ENCODE data around the gene RASSF1. TPM values are rescaled to one million over a fixed set of nuclear protein-coding genes. Genes with fewer than 3 reads are reported as not detected.

RASSF1 gene
- total and polyA plus RNA-seq, 10 of the 15 experiments (the other 5 are each of a cell fraction or from before 2014, with no cell fraction given) = 4.4 to 59.6 (median 37.2) TPM

DNA sequence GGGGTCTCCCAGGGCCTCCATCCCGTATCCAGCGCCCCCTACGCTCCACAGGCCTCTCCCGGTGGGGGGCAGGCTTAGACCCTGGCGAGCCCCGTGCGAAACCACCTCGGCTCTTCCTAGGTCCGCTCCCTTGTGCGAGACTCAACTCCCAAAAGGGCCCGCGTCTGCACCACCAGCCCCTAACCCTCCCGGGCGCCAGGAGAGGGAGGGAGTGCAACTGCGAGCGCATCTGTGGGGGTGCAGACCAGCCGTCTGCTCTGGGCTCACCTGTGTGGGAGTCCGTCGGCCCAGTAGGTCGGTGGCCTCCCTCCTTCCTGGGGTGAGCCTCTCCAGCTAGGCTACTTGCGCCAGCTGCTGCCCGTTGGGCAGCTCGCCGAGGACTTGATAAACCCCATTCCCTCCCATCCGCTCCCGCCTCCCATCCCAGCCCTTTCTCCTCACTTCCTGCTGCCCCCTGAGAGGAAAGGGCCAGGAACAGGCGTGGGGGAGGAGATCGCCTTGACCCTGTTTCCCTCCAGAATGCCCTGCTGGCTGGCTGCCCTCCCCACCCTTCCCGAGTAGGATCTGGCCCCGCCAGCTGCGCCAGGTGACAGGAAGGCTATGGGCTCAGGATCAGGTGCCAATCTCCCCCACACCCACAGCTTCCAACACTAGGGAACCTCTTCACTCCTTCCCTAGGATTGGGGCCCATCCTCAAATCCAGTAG, 18.1 kb downstream of the RASSF1 start, which contains the start of gene HYAL2:
Gene HYAL2, minus strand, starts transcription at position 360 of the 706 bp plus-strand sequence. CDS start 2,256 bp downstream, outside the sequence.
- BruUV-seq (replicated peaks) = no TSS peak
- POLR2A ChIA-PET = interaction anchor here (0.7 to 2.0 kb wide), 3 partner anchors 12 to 18 kb away, joined by 3 to 8 read pairs (median 5); partner anchors contain the start of gene RASSF1

More for the DNA sequence above, 18.1 kb downstream of the RASSF1 start, which contains the start of gene HYAL2:
- 91% methylated on average over 30 of the region's 31 CpGs for WGBS (ENCODE audit: insufficient coverage, insufficient replicate concordance, low lambda C conversion rate, missing lambda C conversion rate)
- Histone ChIP-seq H3K9me3 (replicated peaks; ENCODE audit: control insufficient read depth, insufficient read depth, low read length) (no peaks in the 10 kb centered on the region), H4K20me1 (ENCODE audit: control insufficient read depth, insufficient read depth) (no peaks in the 10 kb centered on the region), H3K36me3 (ENCODE audit: control insufficient read depth in 2 of 2, insufficient read depth in 2 of 2, low read length in 1 of 2) (peaks cover 2 to 4% of the 10 kb centered on the region in 2 experiments; a peak in 2 of 4 replicates), H3K4me3 (peak within 1 kb of the TSS; percentile 70), H3K4me2 (ENCODE audit: control insufficient read depth, insufficient read depth) (peak within 1 kb of the TSS; percentile 64), H2AFZ (ENCODE audit: control insufficient read depth, low read depth, low read length) (peak within 1 kb of the TSS; percentile 92), H3K4me1 (ENCODE audit: control insufficient read depth, insufficient read depth, low read length) (peaks cover 17% of the 10 kb centered on the region), H3K9ac (ENCODE audit: control insufficient read depth, insufficient read depth, low read length) (peak within 1 kb of the TSS; percentile 83), H3K27ac (ENCODE audit: control insufficient read depth, insufficient read depth) (peak within 1 kb of the TSS; percentile 88), H3K79me2 (ENCODE audit: control insufficient read depth, insufficient read depth, low read length) (peaks cover 15% of the 10 kb centered on the region), H3K27me3 (replicated peaks in 1 of 2; ENCODE audit: control insufficient read depth in 2 of 2, insufficient read depth in 2 of 2, low read length in 1 of 2) (no peaks in the 10 kb centered on the region)
- ATAC-seq (no peak), FAIRE-seq (no peak), DNase-seq (ENCODE audit: low read depth, low spot score) (no peak)
- TF ChIP-seq BACH1 (IDR thresholded peaks at IDR 0.05; ENCODE audit: borderline replicate concordance) (no peak), MTA2 (IDR thresholded peaks at IDR 0.05; ENCODE audit: low read depth) (no peak), IRF5 (IDR thresholded peaks at IDR 0.05; ENCODE audit: borderline replicate concordance) (no peak), STAT3 (IDR thresholded peaks at IDR 0.05; ENCODE audit: low read depth, low read length) (no peak), KLF5 (IDR thresholded peaks at IDR 0.05; ENCODE audit: partially characterized antibody) (no peak), RAD51 (IDR thresholded peaks at IDR 0.05) (no peak)
- TF ChIP-seq, protein P1, sequence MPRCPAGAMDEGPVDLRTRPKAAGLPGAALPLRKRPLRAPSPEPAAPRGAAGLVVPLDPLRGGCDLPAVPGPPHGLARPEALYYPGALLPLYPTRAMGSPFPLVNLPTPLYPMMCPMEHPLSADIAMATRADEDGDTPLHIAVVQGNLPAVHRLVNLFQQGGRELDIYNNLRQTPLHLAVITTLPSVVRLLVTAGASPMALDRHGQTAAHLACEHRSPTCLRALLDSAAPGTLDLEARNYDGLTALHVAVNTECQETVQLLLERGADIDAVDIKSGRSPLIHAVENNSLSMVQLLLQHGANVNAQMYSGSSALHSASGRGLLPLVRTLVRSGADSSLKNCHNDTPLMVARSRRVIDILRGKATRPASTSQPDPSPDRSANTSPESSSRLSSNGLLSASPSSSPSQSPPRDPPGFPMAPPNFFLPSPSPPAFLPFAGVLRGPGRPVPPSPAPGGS (IDR thresholded peaks at IDR 0.05; ENCODE audit: borderline replicate concordance, insufficient read depth, low read depth, low read length, poor library complexity, severe bottlenecking) = no peak
- in situ Hi-C loops (cut with MboI) (no loop called here), intact Hi-C loops (cut with micrococcal nuclease; ENCODE audit: unreplicated experiment) (no loop called here)
- ChIA-PET SMC1A (ENCODE audit: uncharacterized antibody, unreplicated experiment) (interaction anchor here (1.2 kb wide), 1 partner anchor 15 kb away, joined by 3 read pairs; no protein-coding TSS in a partner anchor), CTCF (interaction anchor here (1.2 to 5.1 kb wide), 3 partner anchors 14 to 96 kb away, joined by 3 to 72 read pairs (median 4); partner anchors contain the start of genes RASSF1 and ZMYND10), RAD21 (ENCODE audit: unreplicated experiment) (interaction anchor here (1.2 kb wide), 1 partner anchor 14 kb away, joined by 3 read pairs; no protein-coding TSS in a partner anchor)

Data from GM12878 (cell line).